ENCODE data around the gene ESR1. TPM values are rescaled to one million over a fixed set of nuclear protein-coding genes. Genes with fewer than 3 reads are reported as not detected.

ESR1 gene
- total RNA-seq (10 to 100 TPM; 13.4 to 44.5 (median 24.1) TPM), polyA plus RNA-seq (10 to 100 TPM in 1 of 2 donors, 1 to 10 TPM in 1; 6.6 to 15.1 TPM)
- long read RNA-seq, donor 1, full-length matches to known transcripts = 2 of 28 reads
- long read RNA-seq, donor 1, partial matches to known transcripts = 1 of 28 reads
- long read RNA-seq, donor 1, other reads (novel, unspliced or antisense) = 25 of 28 reads
- long read RNA-seq, donor 2, partial matches to known transcripts = 0 of 1 reads
- long read RNA-seq, donor 2, other reads (novel, unspliced or antisense) = 0 of 1 reads
- long read RNA-seq, donor 3, full-length matches to known transcripts = 3 of 11 reads
- long read RNA-seq, donor 3, partial matches to known transcripts = 1 of 11 reads
- long read RNA-seq, donor 3, other reads (novel, unspliced or antisense) = 7 of 11 reads

DNA sequence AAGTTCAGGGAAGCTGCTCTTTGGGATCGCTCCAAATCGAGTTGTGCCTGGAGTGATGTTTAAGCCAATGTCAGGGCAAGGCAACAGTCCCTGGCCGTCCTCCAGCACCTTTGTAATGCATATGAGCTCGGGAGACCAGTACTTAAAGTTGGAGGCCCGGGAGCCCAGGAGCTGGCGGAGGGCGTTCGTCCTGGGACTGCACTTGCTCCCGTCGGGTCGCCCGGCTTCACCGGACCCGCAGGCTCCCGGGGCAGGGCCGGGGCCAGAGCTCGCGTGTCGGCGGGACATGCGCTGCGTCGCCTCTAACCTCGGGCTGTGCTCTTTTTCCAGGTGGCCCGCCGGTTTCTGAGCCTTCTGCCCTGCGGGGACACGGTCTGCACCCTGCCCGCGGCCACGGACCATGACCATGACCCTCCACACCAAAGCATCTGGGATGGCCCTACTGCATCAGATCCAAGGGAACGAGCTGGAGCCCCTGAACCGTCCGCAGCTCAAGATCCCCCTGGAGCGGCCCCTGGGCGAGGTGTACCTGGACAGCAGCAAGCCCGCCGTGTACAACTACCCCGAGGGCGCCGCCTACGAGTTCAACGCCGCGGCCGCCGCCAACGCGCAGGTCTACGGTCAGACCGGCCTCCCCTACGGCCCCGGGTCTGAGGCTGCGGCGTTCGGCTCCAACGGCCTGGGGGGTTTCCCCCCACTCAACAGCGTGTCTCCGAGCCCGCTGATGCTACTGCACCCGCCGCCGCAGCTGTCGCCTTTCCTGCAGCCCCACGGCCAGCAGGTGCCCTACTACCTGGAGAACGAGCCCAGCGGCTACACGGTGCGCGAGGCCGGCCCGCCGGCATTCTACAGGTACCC lies at the start of gene ESR1:
TSS of gene ESR1 (plus strand) at position 170 of the 858 bp plus-strand sequence. CDS start at position 401, 231 bp downstream.
- DNase-seq = peak in 4 of 5 donors; percentile 32 to 64 (median 60)
- Histone ChIP-seq H3K27ac (peak within 1 kb of the TSS; percentile 24 to 28), H3K4me1 (ENCODE audit: insufficient read depth) (peaks cover 6% of the 10 kb centered on the region), H3K27me3 (no peaks in the 10 kb centered on the region), H3K36me3 (no peaks in the 10 kb centered on the region), H3K9me3 (no peaks in the 10 kb centered on the region), H3K4me3 (peak within 1 kb of the TSS; percentile 61)
- 2 to 3% (median 2%) methylated on average over 44 to 73 of the region's 73 CpGs for WGBS, 3 donors
- TF ChIP-seq EP300 (IDR thresholded peaks at IDR 0.05) (no peak), POLR2A (IDR thresholded peaks at IDR 0.05) (no peak)
- TF ChIP-seq, protein P1, sequence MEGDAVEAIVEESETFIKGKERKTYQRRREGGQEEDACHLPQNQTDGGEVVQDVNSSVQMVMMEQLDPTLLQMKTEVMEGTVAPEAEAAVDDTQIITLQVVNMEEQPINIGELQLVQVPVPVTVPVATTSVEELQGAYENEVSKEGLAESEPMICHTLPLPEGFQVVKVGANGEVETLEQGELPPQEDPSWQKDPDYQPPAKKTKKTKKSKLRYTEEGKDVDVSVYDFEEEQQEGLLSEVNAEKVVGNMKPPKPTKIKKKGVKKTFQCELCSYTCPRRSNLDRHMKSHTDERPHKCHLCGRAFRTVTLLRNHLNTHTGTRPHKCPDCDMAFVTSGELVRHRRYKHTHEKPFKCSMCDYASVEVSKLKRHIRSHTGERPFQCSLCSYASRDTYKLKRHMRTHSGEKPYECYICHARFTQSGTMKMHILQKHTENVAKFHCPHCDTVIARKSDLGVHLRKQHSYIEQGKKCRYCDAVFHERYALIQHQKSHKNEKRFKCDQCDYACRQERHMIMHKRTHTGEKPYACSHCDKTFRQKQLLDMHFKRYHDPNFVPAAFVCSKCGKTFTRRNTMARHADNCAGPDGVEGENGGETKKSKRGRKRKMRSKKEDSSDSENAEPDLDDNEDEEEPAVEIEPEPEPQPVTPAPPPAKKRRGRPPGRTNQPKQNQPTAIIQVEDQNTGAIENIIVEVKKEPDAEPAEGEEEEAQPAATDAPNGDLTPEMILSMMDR (IDR thresholded peaks at IDR 0.05) = no peak
- intact Hi-C loops (cut with DNase I) = no loop called here

DNA sequence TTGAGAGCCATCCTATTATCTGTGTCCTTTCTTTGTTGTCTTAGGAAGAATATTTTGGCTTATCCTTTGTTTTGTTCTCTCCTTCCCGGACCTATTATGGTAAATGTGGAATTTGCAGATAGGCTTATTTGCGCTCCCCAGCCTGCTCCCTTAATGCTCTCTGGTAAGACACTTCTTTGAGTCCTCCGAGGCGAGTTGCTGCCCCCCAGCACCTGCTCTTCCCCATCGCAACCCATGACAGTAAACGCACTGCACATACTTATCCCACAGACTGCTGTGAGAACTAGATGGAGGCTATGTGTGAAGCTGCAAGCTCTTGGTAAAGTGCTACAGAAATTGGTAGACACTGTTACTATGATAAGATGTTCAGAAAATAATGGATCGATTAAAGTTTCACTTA lies 47.0 kb upstream of the ESR1 start:
- intact Hi-C loops (cut with DNase I) = loop anchor here (5.0 to 10.0 kb wide), 4 partner anchors 68 to 504 kb away; no protein-coding TSS in a partner anchor
- TF ChIP-seq, protein P1 (IDR thresholded peaks at IDR 0.05) = no peak
- TF ChIP-seq POLR2A (IDR thresholded peaks at IDR 0.05) (no peak), EP300 (IDR thresholded peaks at IDR 0.05) (no peak)

DNA sequence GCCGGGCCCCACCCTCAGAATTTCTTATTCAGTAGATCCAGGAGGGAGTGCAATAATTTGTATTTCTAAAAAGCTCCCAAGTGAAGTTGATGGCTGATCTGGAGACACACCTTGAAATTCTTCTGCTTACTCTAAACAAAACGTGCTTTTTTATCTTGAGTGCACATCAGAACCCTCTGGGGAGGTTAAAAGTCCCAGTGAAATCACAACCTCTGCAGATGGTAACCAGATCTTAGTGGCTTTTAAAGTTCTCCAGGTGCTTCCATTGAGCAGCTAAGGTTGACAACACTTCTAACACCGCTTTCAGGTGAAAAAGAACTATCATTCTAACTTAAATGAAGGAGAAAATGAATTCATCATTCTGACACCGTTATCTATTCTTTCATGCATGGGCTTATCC lies 45.6 kb upstream of the ESR1 start:
- no peaks in the 10 kb centered on the region for H3K27me3 ChIP-seq
- no peaks in the 10 kb centered on the region for H3K36me3 ChIP-seq
- no peak overlapping the region for H3K4me3 ChIP-seq
- intact Hi-C loops (cut with DNase I) = loop anchor here (5.0 to 10.0 kb wide), 4 partner anchors 70 to 503 kb away; no protein-coding TSS in a partner anchor
- 92% methylated on average over 4 of the region's 4 CpGs for WGBS, 3 donors
- no peaks in the 10 kb centered on the region for H3K9me3 ChIP-seq
- DNase-seq = no peak
- TF ChIP-seq EP300 (IDR thresholded peaks at IDR 0.05) (no peak), POLR2A (IDR thresholded peaks at IDR 0.05) (no peak)
- TF ChIP-seq, protein P1 (IDR thresholded peaks at IDR 0.05) = no peak
- peaks cover 9% of the 10 kb centered on the region for H3K4me1 ChIP-seq (ENCODE audit: insufficient read depth)
- H3K27ac ChIP-seq = no peak overlapping the region

More for the DNA sequence above, 47.0 kb upstream of the ESR1 start:
- H3K36me3 ChIP-seq = no peaks in the 10 kb centered on the region
- no peak for DNase-seq
- H3K27me3 ChIP-seq = no peaks in the 10 kb centered on the region
- WGBS, 3 donors = 51 to 62% (median 60%) methylated on average over 7 of the region's 7 CpGs
- H3K9me3 ChIP-seq = no peaks in the 10 kb centered on the region
- no peak overlapping the region for H3K4me3 ChIP-seq
- peak overlapping the region in 1 of 2 donors; percentile 4 for H3K27ac ChIP-seq
- H3K4me1 ChIP-seq (ENCODE audit: insufficient read depth) = peaks cover 9% of the 10 kb centered on the region

DNA sequence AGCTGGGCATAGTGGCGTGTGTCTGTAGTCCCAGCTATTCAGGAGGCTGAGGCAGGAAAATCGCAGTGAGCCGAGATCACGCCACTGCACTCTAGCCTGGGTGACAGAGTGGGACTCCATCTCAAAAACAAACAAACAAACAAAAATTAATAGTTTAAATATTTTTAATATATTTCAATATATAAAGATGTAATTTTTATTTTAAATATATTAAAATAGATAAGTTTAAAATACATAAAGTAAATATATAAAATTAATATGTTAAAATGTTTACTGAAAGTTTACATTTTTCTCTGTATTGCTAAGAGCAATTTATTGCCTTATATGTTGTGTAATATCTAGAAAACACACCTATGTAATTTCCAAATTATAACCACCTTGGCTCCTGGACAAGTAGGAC lies 44.7 kb upstream of the ESR1 start:
- H3K4me1 ChIP-seq (ENCODE audit: insufficient read depth) = peaks cover 4% of the 10 kb centered on the region
- TF ChIP-seq EP300 (IDR thresholded peaks at IDR 0.05) (no peak), POLR2A (IDR thresholded peaks at IDR 0.05) (no peak)
- TF ChIP-seq, protein P1 (IDR thresholded peaks at IDR 0.05) = no peak
- H3K36me3 ChIP-seq = no peaks in the 10 kb centered on the region
- H3K9me3 ChIP-seq = no peaks in the 10 kb centered on the region
- intact Hi-C loops (cut with DNase I) = loop anchor here (5.0 to 10.0 kb wide), 4 partner anchors 71 to 502 kb away; no protein-coding TSS in a partner anchor
- H3K4me3 ChIP-seq = peak overlapping the region; percentile 37
- H3K27me3 ChIP-seq = no peaks in the 10 kb centered on the region
- DNase-seq = no peak
- peak overlapping the region in 1 of 2 donors; percentile 84 for H3K27ac ChIP-seq
- 96 to 99% (median 98%) methylated on average over 4 of the region's 4 CpGs for WGBS, 3 donors
